NCI-H1417 treated with DMSO at 0.1 percent for 48 hours (cell line): ENCODE measurements around the gene EXD3.

Source experiments
- DNase-seq: peaks from one replicate; lab custom pipeline; 2025; lab: John Stamatoyannopoulos, UW

Gene EXD3

DNA sequence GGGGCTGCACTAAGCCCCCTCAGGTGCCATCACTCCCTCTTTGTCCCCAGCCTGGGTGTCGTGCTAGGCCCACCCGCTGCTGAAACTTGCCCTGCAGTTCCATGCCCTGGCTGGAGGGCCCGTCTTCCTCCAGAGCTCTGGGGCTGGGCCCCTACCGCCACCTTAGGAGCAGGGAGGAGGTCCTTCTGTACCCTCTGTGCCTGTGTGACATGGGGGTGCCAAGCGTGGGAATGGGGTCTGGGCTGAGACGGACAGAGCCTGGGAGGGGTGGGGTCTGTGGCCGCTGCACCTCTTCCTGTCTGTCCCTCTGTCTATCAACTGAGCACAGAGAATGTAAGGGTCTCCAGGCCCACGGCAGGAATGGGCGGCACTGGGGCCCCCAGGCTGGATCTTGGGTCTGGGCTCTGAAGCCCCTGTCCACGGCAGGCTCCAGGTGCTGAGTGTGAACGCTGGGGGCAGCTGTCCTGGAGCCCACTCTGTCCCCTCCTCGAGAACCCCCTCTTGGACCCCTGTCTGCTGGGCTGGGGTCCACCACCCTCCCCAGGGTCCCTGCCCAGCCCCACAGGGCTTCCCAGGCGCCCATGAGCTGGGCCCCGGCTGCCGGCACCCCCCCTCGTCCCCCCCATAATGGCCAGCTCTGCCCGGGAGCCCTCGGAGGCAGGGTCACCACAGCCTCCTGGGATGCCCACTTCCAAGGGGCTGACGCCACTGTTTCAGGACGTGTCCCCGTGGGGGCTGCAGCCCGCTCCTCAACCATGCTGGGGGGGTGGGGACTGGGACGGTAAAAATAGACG, 105.0 kb downstream of the EXD3 start:
- no peak for DNase-seq

GRCh38 chr9:137317021-137317717, 105.8 kb downstream of the EXD3 start:
- DNase-seq = no peak

- no peak for DNase-seq
These were observed 106.7 kb downstream of the EXD3 start for GRCh38 chr9:137316012-137316981.

DNA sequence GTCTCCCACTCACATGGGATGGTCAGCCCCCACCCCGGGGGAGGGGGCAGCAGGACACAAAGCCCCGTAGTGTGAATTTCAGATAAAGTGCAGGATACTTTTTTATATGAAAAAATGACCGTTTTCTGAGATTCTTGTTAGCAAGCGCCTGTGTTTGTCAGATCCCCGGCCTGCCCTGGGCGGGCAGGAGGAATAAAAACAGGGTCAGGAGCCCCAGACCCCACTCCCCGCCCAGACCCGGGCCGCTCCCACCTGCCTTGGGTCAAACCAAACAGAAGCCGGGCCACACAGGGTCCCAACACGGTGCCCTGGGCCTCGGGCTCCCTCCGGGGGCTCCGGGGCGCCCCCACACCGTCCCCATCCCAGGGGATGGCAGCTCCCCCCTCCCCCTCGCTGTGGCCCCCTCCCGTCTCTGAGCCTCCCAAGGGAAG, 107.4 kb downstream of the EXD3 start:
- no peak for DNase-seq

DNA sequence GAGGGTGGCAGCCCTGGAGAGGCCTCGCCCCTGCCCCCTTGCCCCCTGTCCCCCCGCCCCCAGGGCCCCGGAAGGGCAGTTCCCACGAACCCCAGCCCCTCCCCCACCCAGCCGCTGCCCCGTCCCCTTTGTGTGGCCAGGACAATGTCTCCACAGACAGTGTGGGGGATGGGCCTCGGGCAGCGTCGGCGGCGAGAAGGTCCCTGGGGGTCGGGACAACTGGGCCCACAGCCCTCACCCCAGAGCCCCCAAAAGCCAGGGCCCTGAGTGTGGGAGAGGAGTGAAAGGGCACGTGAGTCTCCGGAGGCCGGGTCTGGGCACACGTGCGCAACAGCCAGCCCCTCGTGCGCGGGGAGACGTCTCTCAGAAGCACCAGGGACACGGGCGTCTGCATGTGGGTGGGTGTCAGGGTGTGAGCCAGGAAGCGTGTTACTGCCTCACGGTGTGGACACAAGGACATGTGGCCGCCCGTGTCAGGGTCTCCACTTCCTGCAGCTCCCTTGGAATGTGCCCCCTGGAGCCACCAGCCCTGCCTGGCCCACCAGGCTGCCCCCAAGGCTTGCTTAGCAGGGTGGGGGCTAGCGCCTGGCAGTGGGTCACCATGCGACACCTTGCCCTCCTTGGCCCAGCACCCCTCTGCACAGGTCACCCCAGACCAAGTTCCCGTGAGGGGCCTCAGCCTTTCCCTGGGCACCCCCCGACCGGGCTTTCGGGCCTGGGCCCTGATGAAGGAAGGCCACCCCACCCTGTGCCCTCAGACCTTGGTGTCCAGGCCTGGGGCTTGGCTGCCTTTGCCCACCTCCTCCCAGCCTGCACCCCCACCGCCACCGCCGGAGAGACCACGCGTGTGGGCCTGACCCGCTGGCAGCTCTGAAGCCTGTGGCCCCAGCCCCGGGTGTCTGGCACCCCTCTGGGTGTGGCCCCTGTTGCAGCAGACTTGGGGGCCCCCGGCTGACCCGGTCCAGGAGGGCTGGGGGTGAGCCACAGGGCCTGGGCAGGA, 108.1 kb downstream of the EXD3 start:
- no peak for DNase-seq

- no peak for DNase-seq
These were observed 108.9 kb downstream of the EXD3 start for GRCh38 chr9:137313956-137314560.

- DNase-seq = no peak
These were observed 109.5 kb downstream of the EXD3 start for GRCh38 chr9:137313326-137313936.

- no peak for DNase-seq
These were observed 110.1 kb downstream of the EXD3 start for GRCh38 chr9:137312852-137313325.

- DNase-seq = no peak
These were observed 110.7 kb downstream of the EXD3 start for GRCh38 chr9:137311986-137312851.

GRCh38 chr9:137311171-137311985, 111.6 kb downstream of the EXD3 start:
- DNase-seq = no peak

DNA sequence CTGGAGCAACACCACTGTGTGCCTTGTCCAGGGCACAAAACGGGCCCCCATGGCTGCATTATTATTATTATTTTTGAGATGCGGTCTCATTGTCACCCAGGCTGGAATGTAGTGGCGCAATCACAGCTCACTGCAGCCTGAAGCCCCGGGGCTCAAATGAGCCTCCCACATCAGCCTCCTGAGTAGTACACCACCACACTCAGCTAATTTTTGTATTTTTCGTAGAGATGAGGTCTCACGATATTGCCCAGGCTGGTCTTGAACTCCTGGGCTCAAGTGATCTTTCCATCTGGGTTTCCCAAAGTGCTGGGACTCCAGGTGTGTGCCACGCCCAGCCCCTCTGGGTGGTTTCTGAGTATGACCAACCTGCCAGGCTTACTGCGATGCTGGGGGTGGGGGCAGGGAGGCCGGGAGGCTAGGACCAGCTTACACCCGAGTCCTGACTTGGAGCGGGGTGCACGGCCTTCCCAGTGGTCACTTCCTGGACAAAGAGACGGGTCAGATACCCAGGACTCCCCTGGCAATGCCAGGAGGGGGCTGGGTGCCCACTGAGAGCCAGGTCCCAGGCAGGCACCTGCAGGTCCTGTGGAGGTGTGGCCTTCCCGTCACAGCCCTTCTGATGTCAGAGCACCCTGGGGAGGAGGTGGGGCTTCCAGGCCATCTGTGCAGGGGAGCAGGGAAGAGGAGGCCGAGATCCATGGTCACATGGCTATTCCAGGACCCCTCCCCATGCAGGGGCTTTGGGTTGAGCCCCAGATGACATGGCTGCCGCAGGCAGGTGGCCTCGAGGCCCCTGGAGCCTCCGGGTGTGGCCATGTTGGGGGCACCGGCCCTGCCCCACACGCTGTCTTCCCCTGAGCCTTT, 112.5 kb downstream of the EXD3 start:
- no peak for DNase-seq

DNA sequence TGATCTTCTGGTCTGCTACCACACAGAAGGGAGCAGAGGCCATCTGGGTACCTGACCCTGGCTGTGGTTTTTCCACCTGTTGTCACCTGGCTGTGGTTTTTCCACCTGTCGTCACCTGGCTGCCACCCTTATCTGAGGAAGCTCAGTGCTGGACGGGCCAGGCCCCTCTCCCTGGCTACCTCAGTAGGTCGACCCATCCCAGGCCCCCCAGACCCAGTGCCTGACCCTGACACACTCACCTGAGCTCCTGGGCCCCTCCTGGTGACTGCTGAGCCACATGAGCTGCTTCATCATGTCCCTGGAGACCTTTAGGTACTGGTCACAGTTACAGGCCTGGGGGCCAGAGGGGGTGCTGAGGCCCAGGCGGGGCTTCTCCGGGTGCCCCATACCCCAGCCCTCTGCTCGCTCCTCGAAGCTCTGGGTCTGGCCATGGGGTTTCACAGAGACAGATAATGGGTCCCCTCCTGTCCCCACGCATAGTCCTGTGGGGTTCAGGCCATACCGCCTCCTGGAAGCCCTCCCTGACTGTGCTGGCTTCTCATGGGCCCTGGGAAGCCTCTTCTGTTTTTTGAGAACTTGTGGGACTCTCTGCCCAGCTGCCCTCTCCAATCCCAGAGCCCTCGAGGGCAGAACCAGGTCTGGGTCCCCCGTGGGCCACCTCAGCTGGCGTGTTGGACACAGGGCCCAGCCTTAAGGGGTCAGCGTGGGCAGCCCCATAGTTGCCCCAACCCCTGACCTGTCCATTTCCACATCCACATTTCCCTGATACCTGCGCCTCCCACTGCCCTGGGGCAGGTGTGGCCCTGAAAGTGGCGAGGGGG, 113.4 kb downstream of the EXD3 start:
- no peak for DNase-seq

DNA sequence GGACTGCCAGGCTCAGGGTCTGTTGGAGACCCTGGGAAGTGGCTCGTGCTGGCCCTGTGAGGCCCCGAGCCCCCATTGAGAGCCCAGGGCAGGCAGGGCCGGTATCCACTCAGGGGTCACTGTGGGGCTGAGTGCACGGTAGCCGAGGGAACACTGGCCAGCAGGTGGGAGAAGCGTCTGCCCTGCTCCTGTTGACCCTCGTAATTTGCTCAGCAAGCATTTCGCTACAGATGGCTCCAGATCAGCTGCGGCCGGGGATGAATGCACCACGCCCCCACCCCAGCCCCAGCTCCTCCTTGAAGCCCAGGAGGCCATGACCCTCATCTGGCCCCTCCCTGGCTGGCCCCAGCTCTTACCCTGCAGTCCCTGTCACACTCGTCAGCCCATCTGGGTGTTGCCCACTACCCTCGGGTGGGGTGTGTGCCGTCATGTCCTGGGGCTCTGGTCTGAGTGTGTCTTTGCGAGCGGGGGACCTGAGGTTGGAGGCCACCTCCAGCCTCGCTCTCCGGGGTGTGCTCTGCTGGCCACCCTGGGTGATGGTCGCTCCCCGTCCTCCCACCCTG, 114.8 kb downstream of the EXD3 start:
- no peak for DNase-seq

DNA sequence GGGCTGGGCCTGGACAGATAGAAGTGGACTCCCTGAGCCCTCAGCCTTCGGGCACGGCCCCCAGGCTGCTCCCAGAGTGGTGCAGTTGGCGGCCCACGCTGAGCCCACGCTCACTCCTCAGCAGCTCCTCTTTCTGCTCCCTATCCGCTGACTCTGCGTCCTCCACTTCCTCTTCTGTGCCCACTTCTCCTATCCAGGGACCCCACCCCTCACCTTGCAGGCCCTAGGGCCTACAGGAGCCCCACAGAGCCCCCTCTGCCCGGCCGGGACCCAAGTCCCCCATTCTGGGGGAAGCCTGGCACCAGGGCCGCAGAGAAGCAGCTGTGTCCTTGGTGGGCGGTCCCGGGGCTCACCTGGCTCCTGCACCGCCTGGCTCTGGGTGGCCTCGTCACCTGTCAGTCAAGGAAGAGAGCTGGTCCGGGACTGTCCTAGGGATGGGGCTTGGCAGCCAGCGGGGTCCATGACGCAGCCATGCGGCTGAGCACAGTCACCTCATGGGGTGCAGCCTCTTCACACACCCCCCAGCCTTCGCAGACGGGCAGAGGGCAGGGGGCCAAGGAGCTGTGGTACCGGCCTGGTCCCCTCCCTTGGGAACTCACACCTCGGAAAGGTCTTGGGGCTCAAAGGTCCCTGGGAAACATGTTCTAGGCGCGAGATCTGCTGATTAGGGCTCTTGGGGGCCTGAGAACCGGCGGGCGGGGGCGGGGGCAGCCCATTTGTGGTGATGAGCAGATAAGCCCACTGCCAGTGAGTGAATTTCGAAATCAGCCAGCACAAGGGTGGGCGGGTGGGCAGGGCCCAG, 115.5 kb downstream of the EXD3 start:
- no peak for DNase-seq

- no peak for DNase-seq
These were observed 116.1 kb downstream of the EXD3 start for GRCh38 chr9:137306850-137307254.
